MCF 10A (cell line): Measurements from ENCODE around the gene HSFX4. TPM values are rescaled to one million over a fixed set of nuclear protein-coding genes. Genes with fewer than 3 reads are reported as not detected.
"Not testable (repeated sequence)": the region's sequence is repeated elsewhere in the genome, so short reads cannot be mapped to it uniquely, and the experiment has no call there.

Source experiments
- BruUV-seq: library from RNA; stranded (reverse); fragments of 400-500 nt; replicated peaks from 2 replicates; lab custom pipeline; 2021; lab: Mats Ljungman, UMichigan
- CTCF ChIA-PET: fragments of 300-600 bp; sonication (Branson Sonifier 250); formaldehyde crosslinking; extraction: SDS; loops from one replicate; lab custom pipeline; 2021; ENCODE audit warnings: antibody characterized with exemption, inconsistent platforms; lab: Yijun Ruan, JAX
- POLR2A ChIA-PET: fragments of 300-600, 350-650 bp; sonication (Branson Sonifier 250); formaldehyde crosslinking; extraction: SDS; loops from one replicate; lab custom pipeline; 2020; ENCODE audit warnings: antibody characterized with exemption, inconsistent platforms; lab: Yijun Ruan, JAX
- DNase-seq: peaks from one replicate; pipeline ENCODE4 v3.0.0-alpha.2; 2018; ENCODE audit not compliant: unreplicated experiment
- H3K27ac Mint-ChIP-seq: one replicate; pipeline ENCODE4 v1.8.0; 2022; ENCODE audit warnings: mild to moderate bottlenecking, low read depth, mixed read lengths; ENCODE audit not compliant: unreplicated experiment
- H3K27me3 Mint-ChIP-seq: one replicate; pipeline ENCODE4 v1.8.0; 2022; ENCODE audit warnings: mixed read lengths; ENCODE audit not compliant: insufficient read depth, unreplicated experiment
- H3K36me3 Mint-ChIP-seq: one replicate; pipeline ENCODE4 v1.8.0; 2022; ENCODE audit warnings: mild to moderate bottlenecking, moderate library complexity, mixed read lengths; ENCODE audit not compliant: insufficient read depth, unreplicated experiment
- H3K4me1 Mint-ChIP-seq: one replicate; pipeline ENCODE4 v1.8.0; 2022; ENCODE audit warnings: mixed read lengths; ENCODE audit not compliant: insufficient read depth, unreplicated experiment
- H3K4me3 Mint-ChIP-seq: one replicate; pipeline ENCODE4 v1.8.0; 2022; ENCODE audit warnings: mild to moderate bottlenecking, moderate library complexity, mixed read lengths; ENCODE audit not compliant: unreplicated experiment
- H3K9me3 Mint-ChIP-seq: one replicate; pipeline ENCODE4 v1.8.0; 2022; ENCODE audit warnings: mixed read lengths; ENCODE audit not compliant: unreplicated experiment
- intact Hi-C: fragments of 100-400 bp; cut with micrococcal nuclease; formaldehyde crosslinking; loops from 2 replicates; pipeline ENCODE4 v1.14.1; 2022
- total RNA-seq: library from RNA; stranded (reverse); gene quantifications from 2 replicates; pipeline ENCODE4 v1.2.3, GENCODE V29; 2022
- TF ChIP-seq, protein P1 (sequence below): fragments of 200-600 bp; IDR thresholded peaks from one replicate; pipeline ENCODE4 v1.8.0; 2022; ENCODE audit warnings: antibody characterized with exemption, mild to moderate bottlenecking; ENCODE audit not compliant: unreplicated experiment

Gene HSFX4
- total RNA-seq, 1 experiment from 2014 or later = not detected

DNA sequence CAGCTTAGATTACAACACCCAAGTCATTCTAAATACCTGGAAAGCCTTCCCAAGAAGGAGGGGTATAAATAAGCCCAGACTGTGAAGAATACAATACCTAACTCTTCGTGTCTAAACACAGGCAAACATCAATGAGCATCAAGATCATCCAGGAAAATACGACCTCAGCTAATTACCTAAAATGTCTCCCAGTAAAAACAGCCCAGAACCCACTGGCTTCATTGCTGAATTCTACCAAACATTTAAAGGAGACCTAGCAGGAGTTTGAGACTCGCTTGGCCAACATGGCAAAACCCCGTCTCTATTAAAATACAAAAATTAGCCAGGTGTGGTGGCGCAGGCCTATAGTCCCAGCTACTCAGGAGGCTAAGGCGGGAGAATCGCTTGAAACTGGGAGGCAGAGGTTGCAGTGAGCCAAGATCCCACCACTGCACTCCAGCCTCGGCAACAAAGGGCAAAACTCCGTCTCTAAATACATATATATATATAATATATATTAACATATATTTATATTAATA is 19.1 kb upstream of the HSFX4 start:
- Mint-ChIP-seq H3K27ac (no peak overlapping the region), H3K27me3 (peaks cover 13% of the 10 kb centered on the region), H3K4me3 (no peak overlapping the region), H3K4me1 (no peaks in the 10 kb centered on the region), H3K9me3 (no peaks in the 10 kb centered on the region), H3K36me3 (no peaks in the 10 kb centered on the region)
- intact Hi-C loops = no loop called here
- POLR2A ChIA-PET = no interaction called here
- CTCF ChIA-PET = no interaction called here
- BruUV-seq = no TSS peak
- TF ChIP-seq, protein P1, sequence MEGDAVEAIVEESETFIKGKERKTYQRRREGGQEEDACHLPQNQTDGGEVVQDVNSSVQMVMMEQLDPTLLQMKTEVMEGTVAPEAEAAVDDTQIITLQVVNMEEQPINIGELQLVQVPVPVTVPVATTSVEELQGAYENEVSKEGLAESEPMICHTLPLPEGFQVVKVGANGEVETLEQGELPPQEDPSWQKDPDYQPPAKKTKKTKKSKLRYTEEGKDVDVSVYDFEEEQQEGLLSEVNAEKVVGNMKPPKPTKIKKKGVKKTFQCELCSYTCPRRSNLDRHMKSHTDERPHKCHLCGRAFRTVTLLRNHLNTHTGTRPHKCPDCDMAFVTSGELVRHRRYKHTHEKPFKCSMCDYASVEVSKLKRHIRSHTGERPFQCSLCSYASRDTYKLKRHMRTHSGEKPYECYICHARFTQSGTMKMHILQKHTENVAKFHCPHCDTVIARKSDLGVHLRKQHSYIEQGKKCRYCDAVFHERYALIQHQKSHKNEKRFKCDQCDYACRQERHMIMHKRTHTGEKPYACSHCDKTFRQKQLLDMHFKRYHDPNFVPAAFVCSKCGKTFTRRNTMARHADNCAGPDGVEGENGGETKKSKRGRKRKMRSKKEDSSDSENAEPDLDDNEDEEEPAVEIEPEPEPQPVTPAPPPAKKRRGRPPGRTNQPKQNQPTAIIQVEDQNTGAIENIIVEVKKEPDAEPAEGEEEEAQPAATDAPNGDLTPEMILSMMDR = no peak
- no peak for DNase-seq

DNA sequence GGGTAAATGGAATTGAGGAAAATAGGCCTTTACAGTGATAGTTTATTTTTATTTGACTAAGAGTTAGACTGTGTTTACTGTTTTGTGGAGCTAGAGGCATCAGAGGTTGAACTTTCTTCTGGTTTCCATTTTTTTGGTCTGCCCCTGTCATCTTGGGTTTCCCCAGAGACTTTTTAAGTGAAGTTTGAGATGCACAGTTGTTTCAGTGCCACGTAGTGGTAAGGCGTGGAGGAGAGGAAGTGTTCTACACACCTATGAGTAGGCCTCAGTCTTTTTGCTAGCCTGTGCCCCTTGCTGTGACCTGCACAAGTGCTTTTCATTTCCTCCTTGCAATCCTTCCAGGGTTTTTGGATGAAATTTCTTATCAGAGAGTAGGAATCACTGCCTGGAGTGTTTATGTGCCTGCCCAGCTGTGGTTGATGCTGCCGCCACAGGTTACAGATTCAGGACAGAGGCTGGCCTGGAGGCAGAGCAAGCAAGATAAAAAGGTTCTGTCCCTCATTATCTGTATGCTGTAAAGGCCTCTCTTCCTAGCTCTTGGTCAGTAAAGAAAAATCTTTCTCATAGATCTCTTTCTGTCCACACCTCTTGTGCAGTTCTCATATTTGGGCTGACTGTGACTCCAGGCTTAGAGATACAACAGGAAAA is 12.5 kb upstream of the HSFX4 start:
- Mint-ChIP-seq H3K27ac (no peak overlapping the region), H3K27me3 (no peaks in the 10 kb centered on the region), H3K4me3 (no peak overlapping the region), H3K4me1 (no peaks in the 10 kb centered on the region), H3K9me3 (no peaks in the 10 kb centered on the region), H3K36me3 (no peaks in the 10 kb centered on the region)
- no peak for DNase-seq
- intact Hi-C loops = no loop called here
- ChIA-PET POLR2A (no interaction called here), CTCF (no interaction called here)
- TF ChIP-seq, protein P1 = no peak
- no TSS peak for BruUV-seq

DNA sequence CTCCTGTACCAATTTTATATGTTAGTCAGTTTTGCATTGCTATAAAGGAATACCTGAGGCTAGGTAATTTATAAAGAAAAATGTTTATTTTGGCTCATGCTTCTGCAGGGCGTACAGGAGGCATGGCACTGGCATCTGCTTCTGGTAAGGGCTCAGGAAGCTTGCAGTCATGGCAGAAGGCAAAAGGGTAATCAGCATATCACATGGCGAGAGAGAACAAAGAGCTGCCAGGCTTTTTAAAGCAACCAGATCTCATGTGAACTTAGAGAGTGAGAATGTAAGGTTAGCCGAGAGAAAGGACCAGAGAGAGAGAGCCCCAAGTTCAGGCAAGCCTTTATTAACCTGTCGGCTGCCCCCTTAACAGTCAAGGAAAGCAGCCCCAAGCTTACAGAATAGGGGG is 5.5 kb upstream of the HSFX4 start:
- DNase-seq, H3K36me3 Mint-ChIP-seq, H3K9me3 Mint-ChIP-seq, POLR2A ChIA-PET, BruUV-seq, H3K4me1 Mint-ChIP-seq, H3K27me3 Mint-ChIP-seq, CTCF ChIA-PET, H3K4me3 Mint-ChIP-seq, intact Hi-C loops, H3K27ac Mint-ChIP-seq: not testable (repeated sequence)

DNA sequence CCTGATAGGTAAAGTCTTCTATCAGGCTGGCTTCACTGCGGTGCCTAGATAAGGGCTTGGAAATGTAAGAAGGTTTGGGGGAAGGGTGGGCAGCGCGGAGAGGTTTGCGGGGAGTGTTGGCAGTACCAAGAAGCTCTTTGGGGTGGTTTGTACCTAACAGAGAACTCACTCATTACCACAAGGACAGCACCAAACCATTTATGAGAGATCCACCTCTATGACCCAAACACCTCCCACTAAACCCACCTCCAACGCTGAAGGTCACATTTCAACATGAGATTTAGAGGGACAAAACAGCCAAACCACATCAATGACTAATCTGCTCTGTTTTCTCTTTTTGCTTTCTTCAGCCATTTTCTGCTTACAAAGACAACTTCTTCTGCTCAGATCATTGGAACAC is 4.9 kb upstream of the HSFX4 start:
- POLR2A ChIA-PET, H3K27ac Mint-ChIP-seq, H3K36me3 Mint-ChIP-seq, DNase-seq, H3K4me3 Mint-ChIP-seq, H3K9me3 Mint-ChIP-seq, H3K27me3 Mint-ChIP-seq, BruUV-seq, H3K4me1 Mint-ChIP-seq, CTCF ChIA-PET, intact Hi-C loops: not testable (repeated sequence)

DNA sequence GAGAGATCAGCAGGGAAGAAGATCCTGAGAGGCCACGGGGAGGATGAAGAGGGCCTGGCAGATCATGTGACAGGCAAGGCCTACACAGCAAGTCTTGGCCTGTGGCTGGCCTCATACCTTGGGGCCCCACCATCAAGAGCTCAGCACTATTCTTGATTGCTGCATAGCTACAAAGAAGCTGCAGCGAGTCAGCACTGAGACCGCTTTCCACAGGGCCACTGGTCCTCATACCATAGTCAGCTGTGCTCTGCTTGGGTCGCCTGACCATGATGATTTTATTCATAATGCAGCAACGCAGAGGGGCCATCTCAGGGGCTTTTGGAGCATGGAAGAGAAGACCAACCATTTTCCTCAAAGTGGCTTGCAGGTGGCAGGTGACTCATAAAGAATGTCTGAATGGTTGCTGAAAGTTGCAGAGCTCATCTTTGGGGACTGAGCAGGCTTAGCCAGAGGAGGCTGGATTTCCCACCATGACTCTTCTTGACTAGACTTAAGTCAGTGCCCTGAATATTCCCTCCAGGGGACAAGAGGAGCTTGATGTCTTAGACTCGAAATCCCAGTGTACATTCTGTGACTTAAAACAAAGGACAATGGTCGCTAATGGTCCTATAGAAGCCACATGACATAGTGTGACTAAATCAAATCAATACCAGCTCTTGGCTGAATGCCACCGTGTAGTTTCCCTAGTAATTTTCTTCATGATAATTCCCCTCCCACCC is 2.0 kb upstream of the HSFX4 start:
- H3K4me3 Mint-ChIP-seq, H3K27ac Mint-ChIP-seq, H3K4me1 Mint-ChIP-seq, POLR2A ChIA-PET, H3K9me3 Mint-ChIP-seq, intact Hi-C loops, BruUV-seq, H3K36me3 Mint-ChIP-seq, DNase-seq, CTCF ChIA-PET, H3K27me3 Mint-ChIP-seq: not testable (repeated sequence)

DNA sequence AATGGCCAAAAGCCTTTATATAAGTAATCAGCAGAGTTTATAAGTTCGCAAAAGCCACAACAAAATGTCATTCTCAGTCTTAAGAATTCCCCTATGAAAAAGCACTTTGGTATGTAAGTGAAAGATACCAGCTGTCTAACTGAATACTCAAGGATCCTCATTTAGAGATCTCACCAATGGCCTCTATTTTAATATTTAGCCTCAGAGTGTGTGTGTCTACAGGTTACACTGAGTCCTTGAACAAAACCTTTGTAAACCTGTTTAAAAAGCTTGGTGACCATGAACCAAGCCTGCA is 1.5 kb upstream of the HSFX4 start:
- CTCF ChIA-PET, DNase-seq, H3K4me3 Mint-ChIP-seq, H3K36me3 Mint-ChIP-seq, H3K4me1 Mint-ChIP-seq, POLR2A ChIA-PET, H3K9me3 Mint-ChIP-seq, H3K27ac Mint-ChIP-seq, H3K27me3 Mint-ChIP-seq, BruUV-seq, intact Hi-C loops: not testable (repeated sequence)

DNA sequence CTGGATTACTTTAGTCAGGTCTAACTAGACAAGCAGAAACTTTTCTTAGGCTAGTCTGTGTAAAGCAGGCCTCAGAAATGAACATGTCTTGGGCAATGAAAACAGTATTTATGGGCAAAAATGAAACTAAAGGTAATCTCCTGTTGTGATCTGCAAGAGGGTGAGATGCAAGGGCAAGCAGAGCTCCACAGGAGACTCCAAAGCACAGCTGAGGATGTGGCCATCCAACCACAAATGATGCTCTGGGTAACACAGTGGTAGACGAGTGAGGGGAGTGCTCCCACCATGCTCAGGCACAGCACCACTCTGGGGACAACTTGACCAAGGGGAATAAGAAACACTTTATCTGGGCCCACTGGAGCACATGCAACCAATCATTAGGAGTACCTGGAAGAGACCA is 738 bp upstream of the HSFX4 start:
- H3K27me3 Mint-ChIP-seq, H3K4me1 Mint-ChIP-seq, intact Hi-C loops, H3K9me3 Mint-ChIP-seq, H3K27ac Mint-ChIP-seq, CTCF ChIA-PET, POLR2A ChIA-PET, BruUV-seq, H3K4me3 Mint-ChIP-seq, H3K36me3 Mint-ChIP-seq, DNase-seq: not testable (repeated sequence)

DNA sequence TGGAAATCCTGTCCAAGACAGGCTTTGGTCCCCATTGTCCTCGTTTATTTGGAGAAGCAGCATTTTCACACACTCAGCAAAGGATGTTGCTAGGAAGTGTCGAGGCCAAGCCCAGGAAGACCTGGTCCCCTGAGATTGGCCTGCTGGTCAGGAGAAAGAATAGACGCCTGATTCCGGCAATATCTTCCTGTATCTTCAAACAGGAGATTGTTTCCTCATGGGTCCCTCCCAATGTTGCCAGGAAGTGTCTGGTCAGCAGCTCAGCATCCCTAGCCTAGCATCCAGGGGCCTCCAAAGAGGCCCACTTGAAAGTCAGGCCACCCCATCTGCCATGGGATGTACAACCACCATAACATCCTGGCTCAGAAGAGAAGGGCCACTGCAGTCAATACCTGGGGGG is 2.0 kb downstream of the HSFX4 start:
- H3K36me3 Mint-ChIP-seq = peaks cover 12% of the 10 kb centered on the region
- DNase-seq, H3K27ac Mint-ChIP-seq, BruUV-seq, H3K4me1 Mint-ChIP-seq, CTCF ChIA-PET, POLR2A ChIA-PET, H3K4me3 Mint-ChIP-seq, H3K27me3 Mint-ChIP-seq, H3K9me3 Mint-ChIP-seq, intact Hi-C loops: not testable (repeated sequence)
